Germinal center (tissue), 1 donor: ENCODE results near the gene CLIP2.
"Not testable (repeated sequence)": the region's sequence is repeated elsewhere in the genome, so short reads cannot be mapped to it uniquely, and the experiment has no call there.

Experiments used
- DNase-seq: peaks from one replicate; pipeline ENCODE4 v3.0.0; 2012; ENCODE audit warnings: mixed read lengths, low spot score

CLIP2 gene

GRCh38 chr7:74297516-74298233, 8.5 kb downstream of the CLIP2 start:
- no peak for DNase-seq

- no peak for DNase-seq
These were observed 10.2 kb downstream of the CLIP2 start for GRCh38 chr7:74299401-74299800.

- no peak for DNase-seq
These were observed 11.7 kb downstream of the CLIP2 start for GRCh38 chr7:74300926-74301325.

- no peak for DNase-seq
These were observed 13.6 kb downstream of the CLIP2 start for GRCh38 chr7:74302745-74303221.

GRCh38 chr7:74304550-74304949, 15.3 kb downstream of the CLIP2 start:
- no peak for DNase-seq

- no peak for DNase-seq
These were observed 17.0 kb downstream of the CLIP2 start for GRCh38 chr7:74306004-74306729.

GRCh38 chr7:74306730-74307469, 17.7 kb downstream of the CLIP2 start:
- DNase-seq: no peak

GRCh38 chr7:74307738-74308505, 18.7 kb downstream of the CLIP2 start:
- DNase-seq: no peak

GRCh38 chr7:74309181-74309580, 20.0 kb downstream of the CLIP2 start:
- no peak for DNase-seq

- no peak for DNase-seq
These were observed 22.1 kb downstream of the CLIP2 start for GRCh38 chr7:74311305-74311744.

GRCh38 chr7:74312418-74313028, 23.3 kb downstream of the CLIP2 start:
- no peak for DNase-seq

GRCh38 chr7:74315891-74316290, 26.7 kb downstream of the CLIP2 start:
- not testable (repeated sequence) for DNase-seq

- no peak for DNase-seq
These were observed 28.1 kb downstream of the CLIP2 start for GRCh38 chr7:74317146-74317782.

GRCh38 chr7:74318043-74318442, 28.8 kb downstream of the CLIP2 start:
- DNase-seq: no peak

- DNase-seq: no peak
These were observed 31.5 kb downstream of the CLIP2 start for GRCh38 chr7:74320645-74321221.

- not testable (repeated sequence) for DNase-seq
These were observed 33.7 kb downstream of the CLIP2 start for GRCh38 chr7:74322892-74323291.

GRCh38 chr7:74324531-74325209, 35.5 kb downstream of the CLIP2 start:
- DNase-seq: no peak

GRCh38 chr7:74325210-74325565, 36.0 kb downstream of the CLIP2 start:
- no peak for DNase-seq

GRCh38 chr7:74329225-74329624, 40.0 kb downstream of the CLIP2 start:
- no peak for DNase-seq
